Sciatic nerve (tissue), 2 donors: ENCODE results near the gene PRF1. TPM values are rescaled to one million over a fixed set of nuclear protein-coding genes. Genes with fewer than 3 reads are reported as not detected.
"Not testable (repeated sequence)": the region's sequence is repeated elsewhere in the genome, so short reads cannot be mapped to it uniquely, and the experiment has no call there.

Source experiments
- ATAC-seq: fragments of 200-7000 bp; cut with Tn5 transposase; one replicate; pipeline ENCODE4 v1.9.1; 2020; ENCODE audit warnings: mild to moderate bottlenecking, moderate library complexity
- DNase-seq: peaks from one replicate; pipeline ENCODE4 v3.0.0-alpha.2; 2020; ENCODE audit warnings: low spot score
- intact Hi-C: fragments of 100-400 bp; cut with DNase I; formaldehyde crosslinking; loops from one replicate; pipeline ENCODE4 v1.14.2; 2022
- total RNA-seq: library from RNA; stranded (reverse); fragmentation: NEBNext Ultra II Directional; extraction: Animal tissue kit (Norgen Biotek cat#: 25700); gene quantifications from one replicate; pipeline ENCODE4 v1.2.1, GENCODE V29; 2021
- donor health status: DM: no; HTN: no; CAD: no.
- donor health status: DM: no; HTN: no; CAD: no.

Gene PRF1
- total RNA-seq: 7.6 TPM

DNA sequence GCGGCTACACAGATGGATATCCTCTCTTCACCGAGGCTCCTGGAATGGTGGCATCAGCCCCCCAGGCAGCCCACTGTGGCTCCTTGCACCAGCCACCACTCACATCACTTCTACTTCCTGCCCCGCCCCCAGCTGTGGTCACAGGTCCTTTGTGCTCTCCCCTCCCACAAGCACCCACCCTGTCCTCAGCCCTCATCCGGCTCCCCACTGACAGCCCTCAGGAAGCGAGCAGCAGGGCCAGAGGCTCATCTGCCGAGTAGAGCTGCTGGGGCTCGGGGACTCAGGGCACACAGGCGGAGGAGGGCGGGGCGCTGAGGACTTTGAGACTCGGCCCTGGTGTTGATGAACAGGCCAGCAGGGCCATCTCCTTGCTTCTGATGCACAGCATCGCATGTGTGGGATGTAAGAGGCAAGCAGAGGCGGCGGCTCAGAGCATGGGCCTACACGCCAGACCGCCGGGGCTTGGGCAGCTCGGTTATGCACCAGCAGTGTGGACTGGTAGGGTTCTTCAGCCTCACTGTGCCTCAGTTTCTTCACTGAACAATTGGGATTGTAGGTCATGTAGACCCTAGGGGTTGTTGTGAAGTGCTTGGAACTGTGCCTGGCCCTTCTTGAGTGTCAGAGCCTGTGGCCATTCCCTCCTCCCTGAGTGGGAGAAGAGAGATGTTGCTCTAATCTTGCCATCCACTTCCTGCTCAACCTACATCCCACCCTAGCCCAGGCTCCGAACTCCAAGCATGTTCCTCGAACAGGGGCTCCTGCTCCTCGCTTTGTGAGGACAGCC, at the start of gene PRF1:
PRF1 (minus strand) TSS at position 77 of the 784 bp plus-strand sequence. CDS start 1,839 bp downstream, outside the sequence.
- peak; percentile 50 for ATAC-seq
- DNase-seq: no peak
- intact Hi-C loops: no loop called here

DNA sequence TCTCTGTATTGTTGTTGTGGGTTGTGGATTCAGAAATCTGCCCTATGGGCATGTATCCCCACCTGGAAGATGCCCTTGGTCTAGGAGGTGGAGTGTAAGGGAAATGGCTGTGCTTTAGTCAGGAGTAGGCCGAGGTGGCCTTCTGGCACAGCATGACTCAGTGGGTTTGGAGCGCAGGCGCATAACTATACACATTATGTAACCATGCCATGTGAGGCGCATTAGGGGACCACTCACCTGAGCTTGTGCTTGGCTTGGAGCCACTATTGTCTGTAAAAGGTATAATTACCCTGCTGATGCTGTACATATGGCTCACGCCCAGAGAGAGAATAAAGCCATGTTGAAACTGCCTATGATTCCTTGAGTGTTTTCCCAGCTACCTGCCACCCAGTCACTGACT, 49.1 kb upstream of the PRF1 start:
- DNase-seq: no peak
- intact Hi-C loops: no loop called here
- ATAC-seq: no peak

DNA sequence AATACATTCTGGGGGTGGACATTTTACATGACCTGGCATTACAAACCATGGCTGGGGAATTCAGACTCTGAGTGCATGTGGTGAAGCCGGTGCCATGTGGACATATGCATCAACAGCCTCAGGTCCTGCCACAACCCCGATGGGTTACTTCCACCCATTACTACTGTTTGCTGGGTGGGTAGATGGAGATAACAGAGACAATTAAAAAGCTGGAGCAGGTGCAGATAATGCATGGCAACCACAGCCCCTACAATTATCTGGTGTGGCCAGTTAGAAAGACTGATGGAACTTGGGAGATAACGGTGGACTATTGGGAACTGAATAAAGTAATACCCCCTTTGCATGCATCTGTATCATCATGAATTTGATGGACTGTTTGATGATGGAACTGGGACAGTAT, 48.2 kb upstream of the PRF1 start:
- ATAC-seq: no peak
- intact Hi-C loops: no loop called here

DNA sequence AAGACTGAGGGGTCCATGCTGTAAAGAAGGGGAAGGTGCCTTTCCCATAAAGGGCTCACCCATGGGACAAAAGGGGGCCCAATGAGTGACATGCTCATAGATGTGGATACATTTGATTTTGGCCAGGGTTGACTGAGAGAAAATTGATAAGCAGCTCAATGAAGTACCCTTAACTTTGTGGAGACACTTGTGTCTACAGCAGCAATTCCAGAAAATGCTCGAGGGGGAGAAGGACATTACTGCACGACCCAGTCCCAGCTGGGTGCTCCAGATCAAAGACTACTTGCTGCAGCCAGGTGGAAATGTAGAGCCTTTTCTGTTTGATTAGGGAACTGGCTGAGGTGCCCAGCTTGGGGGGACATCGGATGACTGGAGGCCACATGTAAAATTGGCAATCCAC, 47.6 kb upstream of the PRF1 start:
- DNase-seq (no peak), ATAC-seq (no peak)
- intact Hi-C loops: no loop called here

More for the DNA sequence above, 48.2 kb upstream of the PRF1 start:
- no peak for DNase-seq

DNA sequence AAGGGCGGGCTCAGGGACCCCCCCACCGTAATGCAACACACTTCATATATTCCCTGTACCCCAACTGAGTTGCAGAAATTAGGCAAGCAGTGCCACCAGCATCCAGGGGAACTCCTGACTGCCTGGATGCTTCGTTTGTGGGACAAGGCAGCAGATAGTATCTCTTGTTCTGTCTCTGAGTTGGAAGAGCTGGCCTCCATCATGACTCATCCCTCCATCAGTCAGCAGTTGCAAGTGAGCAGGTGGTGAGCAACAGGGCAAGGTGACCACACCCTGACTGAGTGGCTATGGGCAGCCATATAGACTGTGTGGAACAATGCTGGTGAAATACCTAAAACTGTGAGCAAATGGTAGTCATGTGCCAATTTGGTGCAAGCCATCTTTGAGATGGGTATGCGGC, 47.0 kb upstream of the PRF1 start:
- ATAC-seq (no peak), DNase-seq (no peak)
- intact Hi-C loops: no loop called here

DNA sequence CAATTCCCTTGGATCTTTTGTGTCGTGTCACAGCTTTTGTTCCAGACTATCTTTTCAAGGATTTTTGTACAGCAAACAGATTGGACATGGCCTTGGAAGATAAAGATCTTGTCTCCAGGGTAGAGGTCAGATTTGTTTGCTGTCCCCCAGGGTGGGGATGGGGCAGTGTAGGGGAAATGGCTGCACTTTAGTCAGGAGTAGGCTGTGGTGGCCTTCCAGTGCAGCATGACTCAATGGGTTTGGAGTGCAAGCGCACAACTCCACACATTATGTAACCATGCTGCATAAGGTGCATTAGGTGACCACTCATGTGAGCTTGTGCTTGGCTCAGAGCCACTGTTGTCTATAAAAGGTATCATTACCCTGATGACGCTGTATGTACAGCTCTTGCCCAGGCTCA, 45.9 kb upstream of the PRF1 start:
- ATAC-seq (no peak), DNase-seq (no peak)
- intact Hi-C loops: no loop called here

DNA sequence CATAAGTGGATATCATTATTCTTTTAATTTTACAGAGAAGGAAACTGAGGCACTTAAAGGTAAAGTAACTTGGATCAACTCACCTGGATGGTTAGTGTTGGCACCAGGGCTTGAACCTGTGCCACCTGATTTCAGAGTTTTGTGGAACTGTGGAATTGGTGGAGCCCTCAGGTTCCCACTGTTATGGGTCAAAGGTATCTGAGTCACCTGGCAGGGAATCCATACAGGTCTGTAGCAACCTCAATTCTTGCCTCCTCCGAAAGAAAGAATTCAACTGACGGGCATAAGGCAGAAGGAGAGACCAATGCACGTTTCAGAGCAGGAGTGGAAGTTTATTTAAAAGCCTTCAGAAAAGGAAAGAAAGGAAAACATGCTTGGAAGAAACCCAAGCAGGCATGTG, 44.5 kb upstream of the PRF1 start:
- ATAC-seq: no peak
- DNase-seq: no peak
- intact Hi-C loops: no loop called here

DNA sequence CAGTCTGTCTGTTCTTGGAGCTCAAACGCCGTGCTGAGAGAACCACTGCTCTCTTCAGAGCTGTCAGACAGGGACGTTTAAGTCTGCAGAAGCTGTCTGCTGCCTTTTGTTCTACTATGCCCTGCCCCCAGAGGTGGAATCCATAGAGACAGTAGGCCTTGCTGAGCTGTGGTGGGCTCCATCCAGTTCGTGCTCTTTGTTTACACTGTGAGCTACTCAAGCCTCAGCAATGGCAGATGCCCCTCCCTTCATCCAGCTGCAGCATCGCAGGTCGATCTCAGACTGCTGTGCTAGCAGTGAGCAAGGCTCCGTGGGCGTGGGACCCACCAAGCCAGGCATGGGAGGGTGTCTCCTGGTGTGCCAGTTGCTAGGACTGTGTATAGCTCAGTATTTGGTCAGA, 42.4 kb upstream of the PRF1 start:
- ATAC-seq, intact Hi-C loops, DNase-seq: not testable (repeated sequence)

DNA sequence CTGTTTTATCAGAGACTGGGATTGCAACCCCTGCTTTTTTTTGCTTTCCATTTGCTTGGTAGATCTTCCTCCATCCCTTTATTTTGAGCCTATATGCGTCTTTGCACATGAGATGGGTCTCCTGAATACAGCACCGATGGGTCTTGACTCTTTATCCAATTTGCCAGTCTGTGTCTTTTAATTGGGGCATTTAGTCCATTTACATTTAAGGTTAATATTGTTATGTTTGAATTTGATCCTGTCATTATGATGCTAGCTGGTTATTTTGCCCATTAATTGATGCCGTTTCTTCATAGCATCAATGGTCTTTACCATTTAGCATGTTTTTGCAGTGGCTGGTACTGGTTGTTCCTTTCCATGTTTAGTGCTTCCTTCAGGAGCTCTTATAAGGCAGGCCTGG, 40.7 kb upstream of the PRF1 start:
- intact Hi-C loops, ATAC-seq, DNase-seq: not testable (repeated sequence)

DNA sequence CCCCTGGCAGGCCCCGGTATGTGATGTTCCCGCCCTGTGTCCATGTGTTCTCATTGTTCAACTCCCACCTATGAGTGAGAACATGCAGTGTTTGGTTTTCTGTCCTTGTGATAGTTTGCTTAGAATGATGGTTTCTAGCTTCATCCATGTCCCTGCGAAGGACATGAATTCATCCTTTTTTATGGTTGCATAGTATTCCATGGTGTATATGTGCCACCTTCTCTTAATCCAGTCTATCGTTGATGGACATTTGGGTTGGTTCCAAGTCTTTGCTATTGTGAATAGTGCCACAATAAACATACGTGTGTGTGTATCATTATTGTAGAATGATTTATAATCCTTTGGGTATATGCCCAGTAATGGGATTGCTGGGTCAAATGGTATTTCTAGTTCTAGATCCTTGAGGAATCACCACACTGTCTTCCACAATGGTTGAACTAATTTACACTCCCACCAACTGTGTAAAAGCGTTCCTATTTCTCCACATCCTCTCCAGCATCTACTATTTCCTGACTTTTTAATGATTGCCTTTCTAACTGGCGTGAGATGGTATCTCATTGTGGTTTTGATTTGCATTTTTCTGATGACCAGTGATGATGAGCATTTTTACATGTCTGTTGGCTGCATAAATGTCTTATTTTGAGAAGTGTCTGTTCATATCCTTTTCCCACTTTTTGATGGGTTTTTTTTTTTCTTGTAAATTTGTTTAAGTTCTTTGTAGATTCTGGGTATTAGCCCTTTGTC, 37.3 kb upstream of the PRF1 start:
- DNase-seq, intact Hi-C loops: not testable (repeated sequence)

DNA sequence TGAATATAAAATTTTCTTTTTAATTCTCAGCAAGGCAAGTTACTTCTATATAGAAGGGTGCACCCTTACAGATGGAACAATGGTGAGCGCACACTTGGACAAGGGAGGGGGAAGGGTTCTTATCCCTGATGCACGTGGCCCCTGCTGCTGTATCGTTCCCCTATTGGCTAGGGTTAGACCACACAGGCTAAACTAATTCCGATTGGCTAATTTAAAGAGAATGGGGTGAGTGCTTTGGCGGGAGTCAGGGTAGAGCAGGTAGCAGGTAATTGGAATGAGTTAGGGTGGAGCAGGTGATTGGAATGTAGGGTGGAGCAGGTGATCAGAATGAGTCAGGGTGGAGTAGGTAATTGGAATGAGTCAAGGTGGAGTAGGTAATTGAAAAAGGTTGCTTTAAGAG, 32.0 kb upstream of the PRF1 start:
- DNase-seq, intact Hi-C loops, ATAC-seq: not testable (repeated sequence)

More for the DNA sequence above, 37.3 kb upstream of the PRF1 start:
- not testable (repeated sequence) for ATAC-seq

DNA sequence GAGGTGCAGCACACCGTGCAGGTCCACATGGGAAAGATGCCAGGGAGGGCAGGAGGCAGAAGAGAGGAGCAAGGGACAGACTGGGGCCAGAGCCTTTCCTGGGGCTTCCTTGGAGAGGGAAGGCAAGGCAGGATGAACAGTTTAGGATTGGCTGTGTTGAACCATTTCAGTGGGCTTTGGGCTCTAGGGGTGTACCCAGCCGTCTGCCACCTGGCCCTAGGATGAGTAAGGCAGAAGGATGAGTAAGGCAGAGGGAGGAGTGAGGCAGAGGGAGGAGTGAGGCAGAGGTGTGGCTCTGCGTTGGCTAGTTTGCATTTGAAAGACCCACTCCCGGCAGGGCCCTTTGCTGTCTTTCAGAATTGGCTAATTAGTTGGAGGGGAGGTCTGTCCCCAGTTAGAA, 31.5 kb upstream of the PRF1 start:
- DNase-seq (no peak), ATAC-seq (no peak)
- intact Hi-C loops: no loop called here

DNA sequence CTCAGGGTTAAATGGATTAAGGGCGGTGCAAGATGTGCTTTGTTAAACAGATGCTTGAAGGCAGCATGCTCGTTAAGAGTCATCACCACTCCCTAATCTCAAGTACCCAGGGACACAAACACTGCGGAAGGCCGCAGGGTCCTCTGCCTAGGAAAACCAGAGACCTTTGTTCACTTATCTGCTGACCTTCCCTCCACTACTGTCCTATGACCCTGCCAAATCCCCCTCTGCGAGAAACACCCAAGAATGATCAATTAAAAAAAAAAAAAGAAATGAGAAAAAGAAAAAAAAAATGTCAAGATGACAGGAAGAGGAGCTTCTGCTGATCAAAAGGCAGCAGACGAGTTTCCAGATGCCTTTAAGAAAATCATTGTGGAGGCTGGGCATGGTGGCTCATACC, 29.2 kb upstream of the PRF1 start:
- DNase-seq, intact Hi-C loops, ATAC-seq: not testable (repeated sequence)

DNA sequence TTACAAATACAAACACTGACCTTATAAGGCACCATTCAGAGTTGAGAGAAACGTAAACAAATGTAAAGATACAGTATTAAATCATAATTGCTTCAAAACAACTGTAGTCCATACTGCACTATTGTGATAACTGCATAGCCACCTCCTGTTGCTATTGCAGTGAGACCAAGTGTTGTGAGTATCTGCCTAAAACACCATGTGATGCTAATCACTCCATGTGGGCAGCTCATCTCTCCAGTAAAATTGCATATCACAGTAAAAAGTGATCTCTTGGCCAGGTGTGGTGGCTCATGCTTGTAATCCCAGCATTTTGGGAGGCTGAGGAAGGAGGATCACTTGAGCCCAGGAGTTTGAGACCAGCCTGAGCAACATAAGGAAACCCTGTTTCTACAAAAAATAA, 26.8 kb upstream of the PRF1 start:
- intact Hi-C loops: no loop called here
- ATAC-seq (no peak), DNase-seq (no peak)

DNA sequence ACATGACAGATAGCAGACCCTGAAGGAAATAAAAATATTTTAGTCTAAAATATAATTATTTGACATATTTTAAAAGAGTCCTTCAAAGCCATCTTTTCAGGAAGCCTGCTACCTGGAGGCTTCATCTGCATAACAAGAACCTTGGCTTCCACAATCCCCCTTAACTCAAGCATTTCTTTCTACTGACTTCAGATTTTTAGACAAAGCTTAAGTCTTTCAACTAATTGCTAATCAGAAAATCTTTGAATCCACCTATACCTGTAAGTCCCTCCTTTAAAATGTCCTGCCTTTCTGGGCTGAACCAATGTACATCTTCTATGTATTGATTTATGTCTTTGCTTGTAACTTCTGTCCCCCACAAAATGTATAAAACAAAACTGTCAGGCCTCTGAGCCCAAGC, 23.5 kb upstream of the PRF1 start:
- intact Hi-C loops: no loop called here
- ATAC-seq: no peak
- no peak for DNase-seq

DNA sequence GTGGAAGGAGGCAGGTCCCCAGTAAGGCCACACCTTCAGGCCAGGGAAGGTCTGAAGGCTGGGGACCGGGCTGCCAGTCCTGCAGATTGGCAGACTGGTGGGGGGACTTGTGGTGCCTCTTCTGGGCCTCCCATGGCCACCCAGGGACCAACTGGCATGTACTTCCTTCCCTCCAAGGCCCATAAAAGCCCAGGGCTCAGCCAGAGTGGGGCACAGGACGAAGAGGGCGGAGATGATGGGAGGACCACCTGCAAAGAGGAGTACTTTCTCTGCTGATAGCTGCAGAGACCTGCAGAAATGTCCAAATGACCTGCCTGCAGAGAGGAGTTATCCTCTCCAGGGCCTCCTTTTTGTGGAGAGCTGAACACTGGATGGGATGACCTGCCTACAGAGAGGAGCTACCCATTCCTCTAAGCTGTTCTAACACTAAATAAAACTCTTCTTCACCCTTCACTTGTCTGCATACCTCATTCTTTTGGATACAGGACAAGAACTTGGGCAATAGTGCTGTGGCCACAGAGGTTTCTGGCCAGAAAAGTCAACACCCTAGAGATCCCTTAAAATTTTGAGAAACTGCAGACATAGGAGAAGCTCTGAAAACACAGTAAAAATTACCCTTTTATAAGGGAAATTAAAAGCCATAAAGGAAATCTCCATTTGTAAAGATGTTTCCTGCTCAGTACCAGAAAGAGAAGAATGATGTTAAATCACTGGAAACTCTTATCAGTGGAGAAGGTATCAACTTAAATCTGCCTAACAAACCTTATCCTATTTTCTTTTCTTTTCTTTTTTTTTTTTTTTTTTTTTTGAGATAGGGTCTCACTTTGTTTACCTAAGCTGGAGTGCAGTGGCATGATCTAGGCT, 20.7 kb upstream of the PRF1 start:
- intact Hi-C loops: no loop called here
- peak; percentile 82 for ATAC-seq
- DNase-seq: no peak

DNA sequence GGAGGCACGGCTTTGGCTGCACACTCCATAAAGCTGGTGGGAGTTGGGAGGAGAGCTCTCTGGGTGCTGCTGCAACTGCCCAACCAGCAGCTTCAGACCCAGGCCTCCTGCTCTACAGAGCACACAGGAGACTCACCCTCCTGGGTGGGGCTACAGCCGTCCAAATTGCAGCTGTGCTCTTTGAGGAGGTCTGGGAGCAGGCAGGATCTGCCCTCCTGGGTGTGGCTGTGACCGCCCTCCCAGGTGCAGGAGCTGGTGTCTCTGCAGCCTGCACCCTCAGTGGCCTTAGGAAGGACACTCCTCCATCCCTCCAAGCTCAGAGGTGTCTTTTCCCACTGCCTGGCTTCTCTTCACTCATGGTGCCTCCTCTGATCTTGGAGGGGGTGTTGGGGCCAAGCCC, 20.0 kb upstream of the PRF1 start:
- no peak for ATAC-seq
- DNase-seq: no peak
- intact Hi-C loops: no loop called here

DNA sequence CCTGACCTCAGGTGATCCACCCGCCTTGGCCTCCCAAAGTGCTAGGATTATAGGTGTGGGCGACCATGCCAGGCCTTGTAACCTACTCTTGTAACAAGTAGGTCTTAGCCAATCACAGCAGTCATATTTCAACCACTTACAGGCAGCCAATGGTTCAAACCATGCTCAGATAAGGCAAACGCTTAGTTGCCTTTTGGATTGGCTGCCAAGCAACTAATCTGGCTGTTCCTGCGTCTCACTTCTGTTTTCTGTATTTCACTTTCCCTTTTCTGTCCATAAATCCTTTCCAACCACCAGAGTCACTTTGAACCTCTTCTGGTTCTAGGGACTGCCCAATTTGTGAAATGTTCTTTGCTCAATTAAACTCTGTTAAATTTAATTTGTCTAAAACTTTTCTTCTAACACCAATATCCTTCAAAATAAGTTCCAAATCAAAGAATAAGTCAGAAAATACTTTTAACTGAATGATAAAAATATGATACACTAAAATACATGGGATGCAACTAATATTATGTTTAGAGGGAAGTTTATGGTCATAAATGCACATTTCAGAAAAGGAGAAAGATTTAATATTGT, 19.1 kb upstream of the PRF1 start:
- no peak for DNase-seq
- no peak for ATAC-seq
- intact Hi-C loops: no loop called here

DNA sequence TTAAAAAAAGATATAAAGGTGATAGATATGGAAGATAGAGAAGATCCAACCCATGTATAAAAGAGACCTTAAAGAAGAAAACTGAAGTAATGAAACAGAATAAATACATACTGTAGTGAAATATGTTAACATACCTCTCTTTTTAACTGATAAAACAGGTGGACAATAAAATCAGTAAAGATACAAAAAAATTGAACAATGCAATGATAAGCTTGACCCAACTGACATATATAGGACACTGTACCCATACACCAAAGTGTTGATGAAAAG, 17.4 kb upstream of the PRF1 start:
- intact Hi-C loops: no loop called here
- ATAC-seq: no peak
- DNase-seq: no peak
